ENCODE data around the gene TNIP2.

Gene TNIP2

GRCh38 chr4:2695346-2696060 lies 60.6 kb downstream of the TNIP2 start:
- intact Hi-C loops (cut with DNase I; ENCODE audit: low total_unique reads) = no loop called here
- Histone ChIP-seq H3K9me3 (no peaks in the 10 kb centered on the region), H3K4me1 (no peaks in the 10 kb centered on the region), H3K36me3 (peaks cover 83 to 99% (median 86%) of the 10 kb centered on the region in 3 donors), H3K27me3 (no peaks in the 10 kb centered on the region), H3K4me3 (no peak overlapping the region), H3K27ac (no peak overlapping the region)
- DNase-seq = no peak
- TF ChIP-seq CTCF (IDR thresholded peaks at IDR 0.05) = no peak

GRCh38 chr4:2694691-2695090 lies 61.4 kb downstream of the TNIP2 start:
- H3K4me3 ChIP-seq = no peak overlapping the region
- no peaks in the 10 kb centered on the region for H3K9me3 ChIP-seq
- DNase-seq = peak in 1 of 2 donors; percentile 51
- no peak for TF ChIP-seq CTCF (IDR thresholded peaks at IDR 0.05)
- no peak overlapping the region for H3K27ac ChIP-seq
- H3K36me3 ChIP-seq = peaks cover 78 to 99% (median 79%) of the 10 kb centered on the region in 3 donors
- intact Hi-C loops (cut with DNase I; ENCODE audit: low total_unique reads) = no loop called here
- no peaks in the 10 kb centered on the region for H3K27me3 ChIP-seq
- H3K4me1 ChIP-seq = peaks cover 0 to 6% (median 5%) of the 10 kb centered on the region in 4 donors

GRCh38 chr4:2691952-2692435 lies 64.1 kb downstream of the TNIP2 start:
- intact Hi-C loops (cut with DNase I; ENCODE audit: low total_unique reads) = no loop called here
- H3K36me3 ChIP-seq = peaks cover 71 to 96% (median 72%) of the 10 kb centered on the region in 3 donors
- no peak overlapping the region for H3K4me3 ChIP-seq
- no peak for DNase-seq
- no peak for TF ChIP-seq CTCF (IDR thresholded peaks at IDR 0.05)
- no peaks in the 10 kb centered on the region for H3K27me3 ChIP-seq
- peaks cover 0 to 10% (median 8%) of the 10 kb centered on the region in 4 donors for H3K4me1 ChIP-seq
- no peaks in the 10 kb centered on the region for H3K9me3 ChIP-seq
- no peak overlapping the region for H3K27ac ChIP-seq

All from tibial artery (tissue), 4 donors.